Stomach (tissue), 4 donors: Measurements from ENCODE around the gene BST2.

ENCODE experiments used
- CTCF ChIP-seq, 7 experiments: fragments of 450-650 bp in 4 of 7; fragments of 200-600 bp in 3 of 7; sonication (generic) in 3 of 7; IDR thresholded peaks; one replicate each; pipeline ENCODE4 v1.5.1; 2016 to 2019; ENCODE audit warnings: antibody characterized with exemption in 7 of 7, control low read depth in 2 of 7, mild to moderate bottlenecking in 1 of 7
- POLR2A ChIP-seq, 4 donors: fragments of 450-650 bp; IDR thresholded peaks; one replicate each; pipeline ENCODE4 v1.6.1; 2016; ENCODE audit warnings: antibody characterized with exemption in 4 of 4, control low read depth in 2 of 4, mild to moderate bottlenecking in 1 of 4, moderate library complexity in 1 of 4
- POLR2AphosphoS5 ChIP-seq, 3 donors: sonication (generic); formaldehyde crosslinking; IDR thresholded peaks; one replicate each; pipeline ENCODE4 v1.6.1; 2016; ENCODE audit warnings: antibody characterized with exemption in 3 of 3

- TF ChIP-seq CTCF (IDR thresholded peaks at IDR 0.05) (no peak), POLR2A (IDR thresholded peaks at IDR 0.05) (no peak), POLR2AphosphoS5 (IDR thresholded peaks at IDR 0.05) (no peak)
Observed at GRCh38 chr19:17418710-17419109, 13.3 kb upstream of the BST2 start.
